Measurements from ENCODE around the gene APOBR.
"Not testable (repeated sequence)": the region's sequence is repeated elsewhere in the genome, so short reads cannot be mapped to it uniquely, and the experiment has no call there.

GRCh38 chr16:28545964-28546363 lies 51.5 kb downstream of the APOBR start:
- TF ChIP-seq CTCF (IDR thresholded peaks at IDR 0.05 in 2 of 3, conservative IDR thresholded peaks at IDR 0.05 in 1 of 3; ENCODE audit: borderline replicate concordance in 1 of 3, insufficient read depth in 1 of 3, low read depth in 2 of 3, low read length in 2 of 3); EZH2phosphoT487 (IDR thresholded peaks at IDR 0.05; ENCODE audit: borderline replicate concordance); EZH2 (IDR thresholded peaks at IDR 0.05); SIN3A (IDR thresholded peaks at IDR 0.05; ENCODE audit: low read depth); POLR2A (IDR thresholded peaks at IDR 0.05; ENCODE audit: borderline replicate concordance, extremely low read depth, insufficient read depth, insufficient read length); RAD21 (IDR thresholded peaks at IDR 0.05; ENCODE audit: low read depth); CEBPB (IDR thresholded peaks at IDR 0.05; ENCODE audit: low read depth); REST (IDR thresholded peaks at IDR 0.05; ENCODE audit: low read depth): not testable (repeated sequence)
